Hepatocyte (in vitro differentiated cells): ENCODE results near the gene CABCOCO1.

Experiments
- EZH2 ChIP-seq: fragments of 200-600 bp; sonication (generic); IDR thresholded peaks from 2 replicates; pipeline ENCODE4 v1.6.1; 2016; ENCODE audit warnings: antibody characterized with exemption, mild to moderate bottlenecking, borderline replicate concordance
- EZH2phosphoT487 ChIP-seq: fragments of 200-600 bp; sonication (generic); IDR thresholded peaks from one replicate; pipeline ENCODE4 v1.6.1; 2018; ENCODE audit warnings: antibody characterized with exemption, mild to moderate bottlenecking, low read depth, moderate library complexity; ENCODE audit not compliant: unreplicated experiment, severe bottlenecking
- TF ChIP-seq, protein P1 (sequence below): fragments of 200-600 bp; sonication (generic); IDR thresholded peaks from 2 replicates; pipeline ENCODE4 v1.5.1; 2016; ENCODE audit warnings: antibody characterized with exemption, mild to moderate bottlenecking; ENCODE audit not compliant: poor library complexity

- no peak for TF ChIP-seq EZH2
- TF ChIP-seq, protein P1, sequence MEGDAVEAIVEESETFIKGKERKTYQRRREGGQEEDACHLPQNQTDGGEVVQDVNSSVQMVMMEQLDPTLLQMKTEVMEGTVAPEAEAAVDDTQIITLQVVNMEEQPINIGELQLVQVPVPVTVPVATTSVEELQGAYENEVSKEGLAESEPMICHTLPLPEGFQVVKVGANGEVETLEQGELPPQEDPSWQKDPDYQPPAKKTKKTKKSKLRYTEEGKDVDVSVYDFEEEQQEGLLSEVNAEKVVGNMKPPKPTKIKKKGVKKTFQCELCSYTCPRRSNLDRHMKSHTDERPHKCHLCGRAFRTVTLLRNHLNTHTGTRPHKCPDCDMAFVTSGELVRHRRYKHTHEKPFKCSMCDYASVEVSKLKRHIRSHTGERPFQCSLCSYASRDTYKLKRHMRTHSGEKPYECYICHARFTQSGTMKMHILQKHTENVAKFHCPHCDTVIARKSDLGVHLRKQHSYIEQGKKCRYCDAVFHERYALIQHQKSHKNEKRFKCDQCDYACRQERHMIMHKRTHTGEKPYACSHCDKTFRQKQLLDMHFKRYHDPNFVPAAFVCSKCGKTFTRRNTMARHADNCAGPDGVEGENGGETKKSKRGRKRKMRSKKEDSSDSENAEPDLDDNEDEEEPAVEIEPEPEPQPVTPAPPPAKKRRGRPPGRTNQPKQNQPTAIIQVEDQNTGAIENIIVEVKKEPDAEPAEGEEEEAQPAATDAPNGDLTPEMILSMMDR: no peak
- TF ChIP-seq EZH2phosphoT487: no peak
These were observed 83.6 kb downstream of the CABCOCO1 start for GRCh38 chr10:61746377-61746776.
